ENCODE data around the gene RALGPS2. TPM values are rescaled to one million over a fixed set of nuclear protein-coding genes. Genes with fewer than 3 reads are reported as not detected.

The RALGPS2 gene
- polyA plus RNA-seq, 1 of the 3 experiments (the other 2 are of a cell fraction) = 5.1 TPM

DNA sequence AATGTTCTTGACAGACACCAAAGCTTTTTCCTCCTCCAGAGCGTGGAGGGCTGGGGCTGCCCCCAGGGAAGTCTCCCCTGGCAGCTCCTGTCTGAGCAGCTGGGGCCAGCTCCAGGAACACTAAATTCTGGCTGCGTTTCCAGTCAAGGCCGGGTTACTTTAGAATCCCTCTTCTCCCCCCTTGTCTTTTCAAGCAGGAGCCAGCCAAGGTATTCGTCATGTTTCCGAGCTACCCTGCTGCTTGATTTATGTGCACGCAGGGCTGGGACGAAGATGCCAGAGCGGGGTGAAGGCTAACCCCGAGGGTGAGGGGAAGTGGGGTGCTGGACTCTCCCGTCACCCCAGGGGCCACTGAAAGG, 213.9 kb downstream of the RALGPS2 start:
- 66% methylated on average over 10 of the region's 10 CpGs for WGBS (ENCODE audit: low lambda C conversion rate)
- no peak for TF ChIP-seq POLR2AphosphoS5 (IDR thresholded peaks at IDR 0.05; ENCODE audit: low read depth, low read length)
- TF ChIP-seq RFX5 (IDR thresholded peaks at IDR 0.05; ENCODE audit: low read length) = no peak
- TF ChIP-seq FOXM1 (IDR thresholded peaks at IDR 0.05; ENCODE audit: low read depth) = no peak
- TF ChIP-seq, protein P1, sequence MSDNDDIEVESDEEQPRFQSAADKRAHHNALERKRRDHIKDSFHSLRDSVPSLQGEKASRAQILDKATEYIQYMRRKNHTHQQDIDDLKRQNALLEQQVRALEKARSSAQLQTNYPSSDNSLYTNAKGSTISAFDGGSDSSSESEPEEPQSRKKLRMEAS (IDR thresholded peaks at IDR 0.05; ENCODE audit: low read depth) = no peak
- no peak for TF ChIP-seq YY1 (IDR thresholded peaks at IDR 0.05; ENCODE audit: low read depth)
- no peak for TF ChIP-seq FOXJ3 (CRISPR knock-in tag; IDR thresholded peaks at IDR 0.05)
- TF ChIP-seq, protein P2, sequence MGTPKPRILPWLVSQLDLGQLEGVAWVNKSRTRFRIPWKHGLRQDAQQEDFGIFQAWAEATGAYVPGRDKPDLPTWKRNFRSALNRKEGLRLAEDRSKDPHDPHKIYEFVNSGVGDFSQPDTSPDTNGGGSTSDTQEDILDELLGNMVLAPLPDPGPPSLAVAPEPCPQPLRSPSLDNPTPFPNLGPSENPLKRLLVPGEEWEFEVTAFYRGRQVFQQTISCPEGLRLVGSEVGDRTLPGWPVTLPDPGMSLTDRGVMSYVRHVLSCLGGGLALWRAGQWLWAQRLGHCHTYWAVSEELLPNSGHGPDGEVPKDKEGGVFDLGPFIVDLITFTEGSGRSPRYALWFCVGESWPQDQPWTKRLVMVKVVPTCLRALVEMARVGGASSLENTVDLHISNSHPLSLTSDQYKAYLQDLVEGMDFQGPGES (IDR thresholded peaks at IDR 0.05; ENCODE audit: low read depth, low read length) = no peak
- Histone ChIP-seq H3K27me3 (ENCODE audit: insufficient read depth) (no peaks in the 10 kb centered on the region), H3K4me2 (no peak overlapping the region), H3K27ac (ENCODE audit: low read depth in 2 of 2, low read length in 1 of 2) (no peak overlapping the region), H2AFZ (ENCODE audit: low read depth) (no peak overlapping the region), H3F3A (replicated peaks; ENCODE audit: insufficient read depth) (no peaks in the 10 kb centered on the region), H3K36me3 (replicated peaks in 1 of 2; ENCODE audit: control insufficient read depth in 1 of 2, insufficient read depth in 2 of 2, low read length in 1 of 2) (no peaks in the 10 kb centered on the region), H3K79me2 (ENCODE audit: insufficient read depth) (no peaks in the 10 kb centered on the region), H3K9me2 (no peaks in the 10 kb centered on the region), H3K4me3 (ENCODE audit: low read depth in 2 of 2, low read length in 1 of 2) (no peak overlapping the region), H3K4me1 (ENCODE audit: control insufficient read depth in 1 of 2, insufficient read depth in 2 of 2, low read depth in 1 of 2, low read length in 1 of 2) (no peaks in the 10 kb centered on the region), H3K9me3 (no peaks in the 10 kb centered on the region), H4K20me1 (ENCODE audit: insufficient read depth) (no peaks in the 10 kb centered on the region), H3K9ac (no peak overlapping the region)
- CTCF ChIA-PET = interaction anchor here (1.7 kb wide), 1 partner anchor 9 kb away, joined by 3 read pairs; no protein-coding TSS in a partner anchor
- POLR2A ChIA-PET = no interaction called here
- no peak for DNase-seq

DNA sequence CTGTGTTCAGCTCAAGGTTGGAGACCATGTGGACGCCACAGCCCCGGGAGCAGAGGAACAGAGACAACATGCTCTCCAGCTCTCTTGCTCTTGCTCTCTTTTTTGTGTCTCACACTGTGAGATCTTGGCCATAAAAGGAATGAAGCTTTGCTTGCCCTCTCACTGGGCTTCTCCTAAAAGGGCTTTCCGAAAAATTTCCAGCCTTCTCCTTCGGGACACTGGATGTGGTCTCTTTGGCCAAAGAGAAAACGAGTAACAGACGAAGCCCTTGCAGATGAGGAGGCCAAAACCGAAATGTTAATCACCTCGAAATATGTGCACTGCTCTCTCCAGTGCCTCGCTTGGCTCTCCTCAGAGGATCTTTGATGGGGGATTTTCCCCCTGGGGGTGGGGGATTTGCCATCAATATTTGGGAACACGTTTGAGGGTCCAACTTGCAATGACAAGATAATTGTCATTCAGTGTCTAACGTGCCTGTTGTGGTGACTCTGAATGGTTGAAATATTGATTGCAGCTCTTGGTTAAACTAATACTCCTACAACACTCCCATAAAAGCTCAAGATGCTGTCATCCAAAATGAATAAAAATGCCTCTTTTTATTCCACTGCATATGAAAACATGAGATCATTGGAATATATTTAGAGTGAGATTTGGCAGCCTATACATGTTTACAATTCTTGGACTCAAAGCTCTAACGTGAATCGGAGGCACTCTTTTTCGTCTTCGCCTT, 214.5 kb downstream of the RALGPS2 start:
- H3K36me3 ChIP-seq (replicated peaks in 1 of 2; ENCODE audit: control insufficient read depth in 1 of 2, insufficient read depth in 2 of 2, low read length in 1 of 2) = no peaks in the 10 kb centered on the region
- no peak overlapping the region for H2AFZ ChIP-seq (ENCODE audit: low read depth)
- DNase-seq = no peak
- H3K27me3 ChIP-seq (ENCODE audit: insufficient read depth) = no peaks in the 10 kb centered on the region
- no peaks in the 10 kb centered on the region for H3K79me2 ChIP-seq (ENCODE audit: insufficient read depth)
- ChIA-PET CTCF (interaction anchor here (0.8 to 1.7 kb wide), 3 partner anchors 10 to 64 kb away, joined by 3 to 4 read pairs (median 3); no protein-coding TSS in a partner anchor), POLR2A (no interaction called here)
- no peaks in the 10 kb centered on the region for H3K4me1 ChIP-seq (ENCODE audit: control insufficient read depth in 1 of 2, insufficient read depth in 2 of 2, low read depth in 1 of 2, low read length in 1 of 2)
- TF ChIP-seq, protein P3, sequence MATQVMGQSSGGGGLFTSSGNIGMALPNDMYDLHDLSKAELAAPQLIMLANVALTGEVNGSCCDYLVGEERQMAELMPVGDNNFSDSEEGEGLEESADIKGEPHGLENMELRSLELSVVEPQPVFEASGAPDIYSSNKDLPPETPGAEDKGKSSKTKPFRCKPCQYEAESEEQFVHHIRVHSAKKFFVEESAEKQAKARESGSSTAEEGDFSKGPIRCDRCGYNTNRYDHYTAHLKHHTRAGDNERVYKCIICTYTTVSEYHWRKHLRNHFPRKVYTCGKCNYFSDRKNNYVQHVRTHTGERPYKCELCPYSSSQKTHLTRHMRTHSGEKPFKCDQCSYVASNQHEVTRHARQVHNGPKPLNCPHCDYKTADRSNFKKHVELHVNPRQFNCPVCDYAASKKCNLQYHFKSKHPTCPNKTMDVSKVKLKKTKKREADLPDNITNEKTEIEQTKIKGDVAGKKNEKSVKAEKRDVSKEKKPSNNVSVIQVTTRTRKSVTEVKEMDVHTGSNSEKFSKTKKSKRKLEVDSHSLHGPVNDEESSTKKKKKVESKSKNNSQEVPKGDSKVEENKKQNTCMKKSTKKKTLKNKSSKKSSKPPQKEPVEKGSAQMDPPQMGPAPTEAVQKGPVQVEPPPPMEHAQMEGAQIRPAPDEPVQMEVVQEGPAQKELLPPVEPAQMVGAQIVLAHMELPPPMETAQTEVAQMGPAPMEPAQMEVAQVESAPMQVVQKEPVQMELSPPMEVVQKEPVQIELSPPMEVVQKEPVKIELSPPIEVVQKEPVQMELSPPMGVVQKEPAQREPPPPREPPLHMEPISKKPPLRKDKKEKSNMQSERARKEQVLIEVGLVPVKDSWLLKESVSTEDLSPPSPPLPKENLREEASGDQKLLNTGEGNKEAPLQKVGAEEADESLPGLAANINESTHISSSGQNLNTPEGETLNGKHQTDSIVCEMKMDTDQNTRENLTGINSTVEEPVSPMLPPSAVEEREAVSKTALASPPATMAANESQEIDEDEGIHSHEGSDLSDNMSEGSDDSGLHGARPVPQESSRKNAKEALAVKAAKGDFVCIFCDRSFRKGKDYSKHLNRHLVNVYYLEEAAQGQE (IDR thresholded peaks at IDR 0.05; ENCODE audit: low read depth, low read length) = no peak
- TF ChIP-seq JUND (IDR thresholded peaks at IDR 0.05) = no peak
- no peak for TF ChIP-seq RFX5 (IDR thresholded peaks at IDR 0.05; ENCODE audit: low read length)
- TF ChIP-seq RCOR1 (IDR thresholded peaks at IDR 0.05; ENCODE audit: low read length) = no peak
- no peak for TF ChIP-seq MEF2A (IDR thresholded peaks at IDR 0.05; ENCODE audit: borderline replicate concordance, low read depth)
- TF ChIP-seq TAF1 (IDR thresholded peaks at IDR 0.05; ENCODE audit: borderline replicate concordance, low read depth, low read length) = no peak
- TF ChIP-seq, protein P4, sequence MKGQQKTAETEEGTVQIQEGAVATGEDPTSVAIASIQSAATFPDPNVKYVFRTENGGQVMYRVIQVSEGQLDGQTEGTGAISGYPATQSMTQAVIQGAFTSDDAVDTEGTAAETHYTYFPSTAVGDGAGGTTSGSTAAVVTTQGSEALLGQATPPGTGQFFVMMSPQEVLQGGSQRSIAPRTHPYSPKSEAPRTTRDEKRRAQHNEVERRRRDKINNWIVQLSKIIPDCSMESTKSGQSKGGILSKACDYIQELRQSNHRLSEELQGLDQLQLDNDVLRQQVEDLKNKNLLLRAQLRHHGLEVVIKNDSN (IDR thresholded peaks at IDR 0.05; ENCODE audit: borderline replicate concordance, low read depth) = no peak
- H3K9me3 ChIP-seq = no peaks in the 10 kb centered on the region
- no peak overlapping the region for H3K9ac ChIP-seq
- H3K27ac ChIP-seq (ENCODE audit: low read depth in 2 of 2, low read length in 1 of 2) = no peak overlapping the region
- no peak overlapping the region for H3K4me3 ChIP-seq (ENCODE audit: low read depth in 2 of 2, low read length in 1 of 2)
- WGBS (ENCODE audit: low lambda C conversion rate) = 75% methylated on average over 13 of the region's 15 CpGs
- no peaks in the 10 kb centered on the region for H3K9me2 ChIP-seq
- no peaks in the 10 kb centered on the region for H3F3A ChIP-seq (replicated peaks; ENCODE audit: insufficient read depth)
- no peaks in the 10 kb centered on the region for H4K20me1 ChIP-seq (ENCODE audit: insufficient read depth)
- H3K4me2 ChIP-seq = no peak overlapping the region
